Measurements from ENCODE around the gene COLEC12.

- TF ChIP-seq POLR2AphosphoS5 (IDR thresholded peaks at IDR 0.05; ENCODE audit: low read depth, low read length) (no peak), CTCF (IDR thresholded peaks at IDR 0.05) (no peak), SIN3A (IDR thresholded peaks at IDR 0.05; ENCODE audit: borderline replicate concordance, insufficient read depth, low read depth, low read length) (no peak)
Observed at GRCh38 chr18:384897-385296, 115.6 kb downstream of the COLEC12 start.

All from Panc1 (cell line).